Measurements from ENCODE around the gene TRO. TPM values are rescaled to one million over a fixed set of nuclear protein-coding genes. Genes with fewer than 3 reads are reported as not detected.
A peak's percentile ranks its signal among the peaks of the same experiment; 100 is the strongest.

The TRO gene
- total RNA-seq, result 2.1 TPM
- long read RNA-seq, result 0 reads

- ATAC-seq (no peak), DNase-seq (no peak)
- intact Hi-C loops (cut with micrococcal nuclease), result no loop called here
Measured at GRCh38 chrX:54920610-54921426, at the start of gene TRO. Gene TRO (plus strand): TSS chrX:54920824. CDS start chrX:54922247, 1,423 bp downstream.

GRCh38 chrX:54885740-54886139 is 34.9 kb upstream of the TRO start:
- DNase-seq (no peak), ATAC-seq (no peak)
- intact Hi-C loops (cut with micrococcal nuclease), result no loop called here

- ATAC-seq (no peak), DNase-seq (no peak)
- intact Hi-C loops (cut with micrococcal nuclease), result no loop called here
Measured at GRCh38 chrX:54891573-54891972, 29.1 kb upstream of the TRO start.

GRCh38 chrX:54894159-54894558 is 26.5 kb upstream of the TRO start:
- no peak for ATAC-seq
- intact Hi-C loops (cut with micrococcal nuclease), result no loop called here
- no peak for DNase-seq

DNA sequence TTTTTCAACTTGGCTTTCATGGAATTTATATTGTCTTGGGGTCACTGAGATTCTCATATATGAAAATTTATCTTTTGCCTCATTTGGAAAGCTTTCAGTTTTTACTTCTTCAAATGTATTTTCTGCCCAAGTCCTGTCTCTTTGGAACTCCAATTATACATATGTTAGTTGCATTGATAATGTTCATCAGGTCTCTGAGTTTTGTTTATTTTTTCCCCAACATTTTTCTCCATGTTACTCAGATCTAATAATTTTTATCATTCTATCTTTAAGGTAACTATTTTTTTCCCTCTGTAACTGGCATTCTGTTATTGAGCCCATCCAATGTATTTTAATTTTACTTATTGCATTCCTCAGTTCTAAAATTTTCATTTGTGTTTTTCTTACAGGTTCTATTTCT is 10.7 kb upstream of the TRO start:
- DNase-seq, result no peak
- ATAC-seq, result no peak
- intact Hi-C loops (cut with micrococcal nuclease), result no loop called here

- intact Hi-C loops (cut with micrococcal nuclease), result no loop called here
- DNase-seq, result peak; percentile 68
- peak; percentile 76 for ATAC-seq
Measured at GRCh38 chrX:54921427-54922021, 900 bp downstream of the TRO start.

DNA sequence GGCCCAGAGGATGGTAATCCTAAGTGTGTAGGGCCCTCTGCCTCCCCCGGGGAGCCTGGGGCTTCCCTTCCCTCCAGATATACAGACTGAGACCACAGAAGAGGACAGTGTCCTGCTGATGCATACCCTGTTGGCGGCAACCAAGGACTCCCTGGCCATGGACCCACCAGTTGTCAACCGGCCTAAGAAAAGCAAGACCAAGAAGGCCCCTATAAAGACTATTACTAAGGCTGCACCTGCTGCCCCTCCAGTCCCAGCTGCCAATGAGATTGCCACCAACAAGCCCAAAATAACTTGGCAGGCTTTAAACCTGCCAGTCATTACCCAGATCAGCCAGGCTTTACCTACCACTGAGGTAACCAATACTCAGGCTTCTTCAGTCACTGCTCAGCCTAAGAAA is 1.9 kb downstream of the TRO start:
- ATAC-seq, result no peak
- intact Hi-C loops (cut with micrococcal nuclease), result no loop called here
- no peak for DNase-seq

GRCh38 chrX:54923376-54923775 is 2.8 kb downstream of the TRO start:
- no peak for ATAC-seq
- DNase-seq, result no peak
- intact Hi-C loops (cut with micrococcal nuclease), result no loop called here

DNA sequence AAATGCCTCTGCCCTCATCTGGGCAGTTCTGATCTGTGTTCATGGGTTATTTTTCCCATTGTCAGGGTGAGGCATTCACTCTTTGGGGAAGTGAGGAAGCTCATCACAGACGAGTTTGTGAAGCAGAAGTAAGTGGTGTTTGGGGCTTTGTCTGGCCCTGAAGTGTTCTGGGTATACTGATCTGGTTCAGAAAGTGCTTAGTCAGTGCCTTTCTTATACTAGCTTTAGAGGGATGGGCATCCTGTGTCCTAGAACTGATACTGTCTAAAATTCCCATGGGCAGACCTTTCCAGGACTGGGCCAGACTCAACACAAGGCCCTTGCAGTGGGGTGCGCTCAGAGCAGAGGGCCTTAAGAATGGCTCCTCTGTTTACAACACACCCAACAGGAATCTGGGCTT is 6.4 kb downstream of the TRO start:
- no peak for DNase-seq
- intact Hi-C loops (cut with micrococcal nuclease), result no loop called here
- ATAC-seq, result no peak

- ATAC-seq (no peak), DNase-seq (no peak)
- intact Hi-C loops (cut with micrococcal nuclease), result no loop called here
Measured at GRCh38 chrX:54928876-54929275, 8.3 kb downstream of the TRO start.

GRCh38 chrX:54930291-54931049 is 9.8 kb downstream of the TRO start:
- no peak for ATAC-seq
- intact Hi-C loops (cut with micrococcal nuclease), result no loop called here

DNA sequence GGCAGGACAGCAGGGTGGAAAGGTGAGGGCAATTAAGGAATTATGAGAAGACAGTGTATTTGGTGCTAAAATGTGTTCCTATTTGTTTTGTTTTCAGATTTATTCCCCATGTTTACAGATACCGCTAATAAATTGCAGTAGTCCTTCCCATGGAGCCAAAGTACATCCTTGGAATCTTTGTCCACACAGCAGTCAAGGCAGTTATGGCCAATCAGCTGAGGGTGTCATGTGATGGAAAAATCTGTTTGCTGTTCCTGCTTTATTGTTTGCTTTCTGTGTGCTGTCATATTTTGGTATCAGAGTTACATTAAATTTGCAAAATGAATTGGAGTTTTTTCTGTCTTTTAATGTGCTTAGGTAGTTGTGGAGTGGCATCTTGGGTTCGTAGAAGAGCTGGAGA is 10.5 kb downstream of the TRO start:
- DNase-seq, result no peak
- intact Hi-C loops (cut with micrococcal nuclease), result no loop called here
- ATAC-seq, result no peak

More at GRCh38 chrX:54930291-54931049, 9.8 kb downstream of the TRO start:
- no peak for DNase-seq

DNA sequence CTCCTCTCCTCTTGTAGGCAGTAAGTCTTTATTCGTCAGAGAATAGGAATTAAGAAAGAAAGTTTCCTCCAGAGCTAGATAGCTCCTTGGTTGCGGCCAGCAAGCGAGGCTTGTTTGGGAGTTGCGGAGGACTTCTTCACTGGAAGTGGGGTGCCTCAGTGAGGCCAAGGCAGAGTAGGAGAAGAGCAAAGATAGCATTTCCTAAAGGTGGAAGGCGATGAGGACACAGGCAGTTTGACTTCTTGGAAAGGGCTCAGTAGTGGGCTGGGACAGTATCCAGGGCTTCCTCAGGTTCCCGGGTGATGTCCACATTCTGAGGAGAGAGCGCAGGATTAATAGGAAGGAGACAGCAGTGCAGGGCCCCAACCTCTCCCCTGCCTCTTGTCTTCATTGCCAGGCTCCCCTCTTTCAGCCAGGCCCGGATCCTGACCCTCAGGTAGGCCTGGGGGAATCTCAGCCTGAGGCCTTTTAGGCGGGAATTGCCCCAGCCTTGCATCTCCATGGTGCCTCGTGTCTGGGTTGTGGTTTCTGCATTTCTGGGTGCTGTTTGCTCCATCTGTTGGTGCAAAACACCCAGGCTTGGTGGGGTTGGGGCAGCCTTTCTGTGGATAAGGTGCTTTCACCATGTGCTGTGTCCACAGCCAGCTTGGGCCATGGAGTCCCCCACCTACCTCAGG is 12.7 kb downstream of the TRO start:
- ATAC-seq (no peak), DNase-seq (no peak)
- intact Hi-C loops (cut with micrococcal nuclease), result no loop called here

- intact Hi-C loops (cut with micrococcal nuclease), result no loop called here
- DNase-seq, result no peak
- no peak for ATAC-seq
Measured at GRCh38 chrX:54934058-54934457, 13.4 kb downstream of the TRO start.

DNA sequence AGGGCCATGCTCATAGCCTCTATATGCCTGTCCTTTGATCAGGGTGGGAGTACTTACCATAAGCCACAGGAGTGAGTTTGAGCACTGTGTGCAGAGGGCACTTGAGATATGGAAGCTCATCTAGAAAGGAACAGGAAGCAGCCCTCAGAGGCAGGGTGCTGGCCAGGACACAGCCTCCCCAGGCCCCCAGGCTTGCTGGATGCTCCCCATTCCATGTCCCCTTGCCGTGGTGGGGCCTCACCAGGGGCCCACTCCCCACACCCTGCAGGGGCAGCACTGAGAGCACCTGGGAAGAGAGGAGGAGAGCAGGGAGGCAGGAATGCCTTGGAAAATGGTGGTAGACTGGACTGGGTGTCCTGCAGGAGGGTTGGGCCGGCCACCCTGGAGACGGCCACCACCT is 14.3 kb downstream of the TRO start:
- DNase-seq (no peak), ATAC-seq (no peak)
- intact Hi-C loops (cut with micrococcal nuclease), result no loop called here

GRCh38 chrX:54935306-54935705 is 14.7 kb downstream of the TRO start:
- no peak for ATAC-seq
- no peak for DNase-seq
- intact Hi-C loops (cut with micrococcal nuclease), result no loop called here

DNA sequence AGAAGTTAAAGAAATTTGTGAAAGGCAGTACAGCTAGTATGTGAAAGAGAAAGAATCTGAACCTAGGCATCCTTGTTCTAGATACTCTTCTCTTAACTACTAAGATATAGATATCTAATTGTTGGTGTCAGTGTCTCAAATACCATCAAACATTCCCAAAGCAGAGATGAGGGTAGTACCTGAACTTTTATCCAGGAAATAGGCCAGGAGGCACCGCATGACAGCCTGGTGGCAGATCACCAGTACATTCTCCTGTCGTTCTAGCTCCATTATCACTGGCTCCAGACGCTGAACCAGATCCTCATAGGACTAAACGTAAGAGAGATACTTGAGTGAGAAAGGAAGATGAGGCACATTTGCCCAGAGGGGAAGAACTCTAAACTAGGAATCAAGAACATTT is 16.8 kb downstream of the TRO start:
- ATAC-seq, result no peak
- intact Hi-C loops (cut with micrococcal nuclease), result no loop called here
- no peak for DNase-seq

DNA sequence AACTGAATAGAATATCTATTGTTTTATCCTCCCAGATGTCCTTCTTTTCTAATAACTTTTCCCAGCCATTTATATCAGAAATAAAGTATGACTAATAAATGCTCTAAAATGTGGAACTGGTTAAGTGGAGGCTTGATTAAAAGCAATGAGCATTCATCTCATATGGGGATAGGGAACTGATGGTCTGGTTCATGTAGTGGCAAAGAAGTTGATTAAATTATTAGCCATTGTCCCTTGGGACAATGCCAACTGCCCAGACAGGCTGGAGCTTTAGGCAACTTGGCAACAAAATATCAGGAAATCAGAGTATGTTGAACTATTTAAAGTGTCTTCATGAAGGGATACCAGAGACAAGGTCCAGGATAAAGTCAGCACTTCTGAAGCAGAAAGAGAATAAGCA is 24.2 kb downstream of the TRO start:
- no peak for ATAC-seq

GRCh38 chrX:54945224-54945623 is 24.6 kb downstream of the TRO start:
- DNase-seq (no peak), ATAC-seq (no peak)
- intact Hi-C loops (cut with micrococcal nuclease), result no loop called here

More for the DNA sequence above, 24.2 kb downstream of the TRO start:
- intact Hi-C loops (cut with micrococcal nuclease), result no loop called here
- no peak for DNase-seq
